HPDE6-E6E7 (cell line): ENCODE data around the gene CYP1A2.
A peak's percentile ranks its signal among the peaks of the same experiment; 100 is the strongest.
"Not testable (repeated sequence)": the region's sequence is repeated elsewhere in the genome, so short reads cannot be mapped to it uniquely, and the experiment has no call there.

Experiments used
- DNase-seq: peaks from one replicate; pipeline ENCODE4 v3.0.0; 2011; ENCODE audit warnings: missing footprints; ENCODE audit errors: extremely low spot score

The CYP1A2 gene

GRCh38 chr15:74735305-74735704, 13.3 kb upstream of the CYP1A2 start:
- no peak for DNase-seq

- DNase-seq = not testable (repeated sequence)
Observed at GRCh38 chr15:74738239-74738638, 10.4 kb upstream of the CYP1A2 start.

- no peak for DNase-seq
Observed at GRCh38 chr15:74742422-74742821, 6.2 kb upstream of the CYP1A2 start.

GRCh38 chr15:74746389-74746788, 2.3 kb upstream of the CYP1A2 start:
- DNase-seq = no peak

GRCh38 chr15:74749832-74750231, 1.2 kb downstream of the CYP1A2 start:
- DNase-seq = no peak

GRCh38 chr15:74750751-74751150, 2.1 kb downstream of the CYP1A2 start:
- DNase-seq = no peak

GRCh38 chr15:74752011-74752410, 3.4 kb downstream of the CYP1A2 start:
- no peak for DNase-seq

- peak; percentile 27 for DNase-seq
Observed at GRCh38 chr15:74752531-74752930, 3.9 kb downstream of the CYP1A2 start.

GRCh38 chr15:74754593-74755215, 6.1 kb downstream of the CYP1A2 start:
- no peak for DNase-seq

- no peak for DNase-seq
Observed at GRCh38 chr15:74758736-74759135, 10.1 kb downstream of the CYP1A2 start.

- no peak for DNase-seq
Observed at GRCh38 chr15:74762791-74763150, 14.1 kb downstream of the CYP1A2 start.

GRCh38 chr15:74763416-74763815, 14.8 kb downstream of the CYP1A2 start:
- DNase-seq = peak; percentile 81

GRCh38 chr15:74767167-74768098, 18.8 kb downstream of the CYP1A2 start:
- no peak for DNase-seq

GRCh38 chr15:74768099-74768770, 19.6 kb downstream of the CYP1A2 start:
- DNase-seq = no peak

- peak; percentile 71 for DNase-seq
Observed at GRCh38 chr15:74768771-74769342, 20.2 kb downstream of the CYP1A2 start.

- DNase-seq = no peak
Observed at GRCh38 chr15:74769463-74770025, 20.9 kb downstream of the CYP1A2 start.

GRCh38 chr15:74770211-74770903, 21.7 kb downstream of the CYP1A2 start:
- no peak for DNase-seq

GRCh38 chr15:74773329-74773728, 24.7 kb downstream of the CYP1A2 start:
- DNase-seq = no peak

- no peak for DNase-seq
Observed at GRCh38 chr15:74773731-74774252, 25.1 kb downstream of the CYP1A2 start.

- DNase-seq = no peak
Observed at GRCh38 chr15:74775132-74775562, 26.5 kb downstream of the CYP1A2 start.

- DNase-seq = no peak
Observed at GRCh38 chr15:74775894-74776293, 27.2 kb downstream of the CYP1A2 start.
